A549 (cell line): Measurements from ENCODE around the gene POMT1.
A peak's percentile ranks its signal among the peaks of the same experiment; 100 is the strongest.

Experiments
- BHLHE40 ChIP-seq: IDR thresholded peaks from 2 replicates; pipeline ENCODE4 v1.6.1; 2012; ENCODE audit warnings: low read depth, low read length, inconsistent platforms
- CEBPB ChIP-seq, 2 experiments: fragments of >200 bp in 1 of 2; sonication (Bioruptor Twin) in 1 of 2; formaldehyde crosslinking in 1 of 2; IDR thresholded peaks; 2 replicates each; pipeline ENCODE4 v1.6.1; 2012 to 2016
- EP300 ChIP-seq, 2 experiments: fragments of >200 bp; sonication (Bioruptor Twin); formaldehyde crosslinking; IDR thresholded peaks; 2 replicates in 1 of 2; 3 replicates in 1 of 2; pipeline ENCODE4 v1.6.1; 2016 to 2017
- FOSL2 ChIP-seq, 2 experiments: fragments of 450-650 bp in 1 of 2; fragments of >200 bp in 1 of 2; sonication (Bioruptor Twin) in 1 of 2; formaldehyde crosslinking; IDR thresholded peaks; 2 replicates each; pipeline versions ENCODE4 v1.5.0 to v1.6.1; 2016 to 2020; ENCODE audit warnings: mild to moderate bottlenecking in 1 of 2, moderate library complexity in 1 of 2
- JUN ChIP-seq, 2 experiments: fragments of >200 bp; sonication (Bioruptor Twin); formaldehyde crosslinking; IDR thresholded peaks; 2 replicates in 1 of 2; 3 replicates in 1 of 2; pipeline ENCODE4 v1.6.1; 2016 to 2017
- MAFK ChIP-seq: fragments of 450-650 bp; IDR thresholded peaks from 2 replicates; pipeline ENCODE4 v1.6.1; 2014; ENCODE audit not compliant: partially characterized antibody
- MAX ChIP-seq: IDR thresholded peaks from 2 replicates; pipeline ENCODE4 v1.6.1; 2012
- RARB ChIP-seq: fragments of 250-450 bp; sonication (Bioruptor Pico); IDR thresholded peaks from 2 replicates; pipeline ENCODE4 v1.8.0; 2021; ENCODE audit warnings: mild to moderate bottlenecking, moderate library complexity
- ZSCAN20 ChIP-seq: fragments of 250-450 bp; sonication (Bioruptor Pico); IDR thresholded peaks from 2 replicates; pipeline ENCODE4 v1.8.0; 2022; ENCODE audit warnings: mild to moderate bottlenecking, moderate library complexity
- TF ChIP-seq, protein P1 (sequence below): fragments of >200 bp; sonication (Bioruptor Twin); formaldehyde crosslinking; IDR thresholded peaks from 3 replicates; pipeline ENCODE4 v1.5.1; 2016
- TF ChIP-seq, protein P2 (sequence below): fragments of 250-450 bp; sonication (Bioruptor Pico); IDR thresholded peaks from 2 replicates; pipeline ENCODE4 v1.5.0; 2021; ENCODE audit warnings: mild to moderate bottlenecking, moderate library complexity, borderline replicate concordance
- TF ChIP-seq, protein P3 (sequence below): fragments of 200-600 bp; sonication (generic); IDR thresholded peaks from 2 replicates; pipeline ENCODE4 v1.6.1; 2016; ENCODE audit warnings: antibody characterized with exemption, mild to moderate bottlenecking, moderate library complexity
- TF ChIP-seq, protein P4 (sequence below): IDR thresholded peaks from 2 replicates; pipeline ENCODE4 v1.6.1; 2012

GRCh38 chr9:131545003-131545785 lies 42.5 kb downstream of the POMT1 start, which contains the start of gene PRRT1B:
- TF ChIP-seq ZSCAN20 (CRISPR knock-in tag) (no peak), BHLHE40 (no peak), JUN (IDR thresholded peaks at IDR 0.05) (0 out of 5 replicates have a peak, but pooled peaks of 1 of the 2 experiments have one; percentile 36), FOSL2 (IDR thresholded peaks at IDR 0.05) (no peak), FOSL2 (CRISPR knock-in tag; IDR thresholded peaks at IDR 0.05) (no peak), RARB (no peak), CEBPB (IDR thresholded peaks at IDR 0.05) (no peak), MAX (peak; percentile 72), EP300 (IDR thresholded peaks at IDR 0.05) (no peak), MAFK (no peak)
- TF ChIP-seq, protein P1, sequence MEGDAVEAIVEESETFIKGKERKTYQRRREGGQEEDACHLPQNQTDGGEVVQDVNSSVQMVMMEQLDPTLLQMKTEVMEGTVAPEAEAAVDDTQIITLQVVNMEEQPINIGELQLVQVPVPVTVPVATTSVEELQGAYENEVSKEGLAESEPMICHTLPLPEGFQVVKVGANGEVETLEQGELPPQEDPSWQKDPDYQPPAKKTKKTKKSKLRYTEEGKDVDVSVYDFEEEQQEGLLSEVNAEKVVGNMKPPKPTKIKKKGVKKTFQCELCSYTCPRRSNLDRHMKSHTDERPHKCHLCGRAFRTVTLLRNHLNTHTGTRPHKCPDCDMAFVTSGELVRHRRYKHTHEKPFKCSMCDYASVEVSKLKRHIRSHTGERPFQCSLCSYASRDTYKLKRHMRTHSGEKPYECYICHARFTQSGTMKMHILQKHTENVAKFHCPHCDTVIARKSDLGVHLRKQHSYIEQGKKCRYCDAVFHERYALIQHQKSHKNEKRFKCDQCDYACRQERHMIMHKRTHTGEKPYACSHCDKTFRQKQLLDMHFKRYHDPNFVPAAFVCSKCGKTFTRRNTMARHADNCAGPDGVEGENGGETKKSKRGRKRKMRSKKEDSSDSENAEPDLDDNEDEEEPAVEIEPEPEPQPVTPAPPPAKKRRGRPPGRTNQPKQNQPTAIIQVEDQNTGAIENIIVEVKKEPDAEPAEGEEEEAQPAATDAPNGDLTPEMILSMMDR: no peak
- TF ChIP-seq, protein P2, sequence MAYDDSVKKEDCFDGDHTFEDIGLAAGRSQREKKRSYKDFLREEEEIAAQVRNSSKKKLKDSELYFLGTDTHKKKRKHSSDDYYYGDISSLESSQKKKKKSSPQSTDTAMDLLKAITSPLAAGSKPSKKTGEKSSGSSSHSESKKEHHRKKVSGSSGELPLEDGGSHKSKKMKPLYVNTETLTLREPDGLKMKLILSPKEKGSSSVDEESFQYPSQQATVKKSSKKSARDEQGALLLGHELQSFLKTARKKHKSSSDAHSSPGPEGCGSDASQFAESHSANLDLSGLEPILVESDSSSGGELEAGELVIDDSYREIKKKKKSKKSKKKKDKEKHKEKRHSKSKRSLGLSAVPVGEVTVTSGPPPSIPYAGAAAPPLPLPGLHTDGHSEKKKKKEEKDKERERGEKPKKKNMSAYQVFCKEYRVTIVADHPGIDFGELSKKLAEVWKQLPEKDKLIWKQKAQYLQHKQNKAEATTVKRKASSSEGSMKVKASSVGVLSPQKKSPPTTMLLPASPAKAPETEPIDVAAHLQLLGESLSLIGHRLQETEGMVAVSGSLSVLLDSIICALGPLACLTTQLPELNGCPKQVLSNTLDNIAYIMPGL (CRISPR knock-in tag): no peak
- TF ChIP-seq, protein P3, sequence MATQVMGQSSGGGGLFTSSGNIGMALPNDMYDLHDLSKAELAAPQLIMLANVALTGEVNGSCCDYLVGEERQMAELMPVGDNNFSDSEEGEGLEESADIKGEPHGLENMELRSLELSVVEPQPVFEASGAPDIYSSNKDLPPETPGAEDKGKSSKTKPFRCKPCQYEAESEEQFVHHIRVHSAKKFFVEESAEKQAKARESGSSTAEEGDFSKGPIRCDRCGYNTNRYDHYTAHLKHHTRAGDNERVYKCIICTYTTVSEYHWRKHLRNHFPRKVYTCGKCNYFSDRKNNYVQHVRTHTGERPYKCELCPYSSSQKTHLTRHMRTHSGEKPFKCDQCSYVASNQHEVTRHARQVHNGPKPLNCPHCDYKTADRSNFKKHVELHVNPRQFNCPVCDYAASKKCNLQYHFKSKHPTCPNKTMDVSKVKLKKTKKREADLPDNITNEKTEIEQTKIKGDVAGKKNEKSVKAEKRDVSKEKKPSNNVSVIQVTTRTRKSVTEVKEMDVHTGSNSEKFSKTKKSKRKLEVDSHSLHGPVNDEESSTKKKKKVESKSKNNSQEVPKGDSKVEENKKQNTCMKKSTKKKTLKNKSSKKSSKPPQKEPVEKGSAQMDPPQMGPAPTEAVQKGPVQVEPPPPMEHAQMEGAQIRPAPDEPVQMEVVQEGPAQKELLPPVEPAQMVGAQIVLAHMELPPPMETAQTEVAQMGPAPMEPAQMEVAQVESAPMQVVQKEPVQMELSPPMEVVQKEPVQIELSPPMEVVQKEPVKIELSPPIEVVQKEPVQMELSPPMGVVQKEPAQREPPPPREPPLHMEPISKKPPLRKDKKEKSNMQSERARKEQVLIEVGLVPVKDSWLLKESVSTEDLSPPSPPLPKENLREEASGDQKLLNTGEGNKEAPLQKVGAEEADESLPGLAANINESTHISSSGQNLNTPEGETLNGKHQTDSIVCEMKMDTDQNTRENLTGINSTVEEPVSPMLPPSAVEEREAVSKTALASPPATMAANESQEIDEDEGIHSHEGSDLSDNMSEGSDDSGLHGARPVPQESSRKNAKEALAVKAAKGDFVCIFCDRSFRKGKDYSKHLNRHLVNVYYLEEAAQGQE: no peak
- TF ChIP-seq, protein P4, sequence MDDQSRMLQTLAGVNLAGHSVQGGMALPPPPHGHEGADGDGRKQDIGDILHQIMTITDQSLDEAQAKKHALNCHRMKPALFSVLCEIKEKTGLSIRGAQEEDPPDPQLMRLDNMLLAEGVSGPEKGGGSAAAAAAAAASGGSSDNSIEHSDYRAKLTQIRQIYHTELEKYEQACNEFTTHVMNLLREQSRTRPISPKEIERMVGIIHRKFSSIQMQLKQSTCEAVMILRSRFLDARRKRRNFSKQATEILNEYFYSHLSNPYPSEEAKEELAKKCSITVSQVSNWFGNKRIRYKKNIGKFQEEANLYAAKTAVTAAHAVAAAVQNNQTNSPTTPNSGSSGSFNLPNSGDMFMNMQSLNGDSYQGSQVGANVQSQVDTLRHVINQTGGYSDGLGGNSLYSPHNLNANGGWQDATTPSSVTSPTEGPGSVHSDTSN: no peak
